Neuronal stem cell (in vitro differentiated cells): Measurements from ENCODE around the gene AKR1C4.

Source experiments
- DNase-seq: peaks from one replicate; pipeline ENCODE4 v3.0.0-alpha.2; 2013; ENCODE audit warnings: low spot score
- H2AFZ ChIP-seq: one replicate; pipeline ENCODE4 v1.6.1; 2013; ENCODE audit warnings: mild to moderate bottlenecking, low read length, inconsistent platforms
- H2AK5ac ChIP-seq: 2 replicates; pipeline ENCODE4 v1.6.1; 2013; ENCODE audit warnings: low read depth, mild to moderate bottlenecking, inconsistent platforms, low read length, moderate library complexity, mixed read lengths
- H2BK120ac ChIP-seq: 2 replicates; pipeline ENCODE4 v1.6.1; 2013; ENCODE audit warnings: low read depth, mild to moderate bottlenecking, inconsistent platforms, low read length, moderate library complexity, mixed read lengths
- H2BK12ac ChIP-seq: one replicate; pipeline ENCODE4 v1.6.1; 2013; ENCODE audit warnings: low read length, inconsistent platforms
- H2BK15ac ChIP-seq: 2 replicates; pipeline ENCODE4 v1.6.1; 2013; ENCODE audit warnings: mild to moderate bottlenecking, low read length, inconsistent platforms, mixed read lengths
- H2BK5ac ChIP-seq: one replicate; pipeline ENCODE4 v1.6.1; 2013; ENCODE audit warnings: inconsistent platforms, mild to moderate bottlenecking, low read length, moderate library complexity
- H3K14ac ChIP-seq: one replicate; pipeline ENCODE4 v1.6.1; 2013; ENCODE audit warnings: low read length, inconsistent platforms
- H3K18ac ChIP-seq: 2 replicates; pipeline ENCODE4 v1.6.1; 2013; ENCODE audit warnings: low read length, inconsistent platforms
- H3K23ac ChIP-seq: 2 replicates; pipeline ENCODE4 v1.6.1; 2013; ENCODE audit warnings: low read depth, mild to moderate bottlenecking, mixed read lengths, low read length, inconsistent platforms; ENCODE audit not compliant: poor library complexity
- H3K27ac ChIP-seq: replicated peaks from 3 replicates; pipeline ENCODE4 v1.5.1; 2013; ENCODE audit warnings: low read length, inconsistent platforms
- H3K27me3 ChIP-seq, 3 experiments: 2 replicates each; pipeline ENCODE4 v1.6.1; 2013; ENCODE audit warnings: low read length in 3 of 3, mild to moderate bottlenecking in 2 of 3, inconsistent platforms in 1 of 3, low read depth in 1 of 3, mixed read lengths in 1 of 3, moderate library complexity in 1 of 3; ENCODE audit not compliant: control insufficient read depth in 3 of 3, insufficient read depth in 3 of 3
- H3K36me3 ChIP-seq, 2 donors: replicated peaks in 1 of 2; 2 replicates each; pipeline ENCODE4 v1.6.1; 2013; ENCODE audit warnings: low read length in 2 of 2; ENCODE audit not compliant: control insufficient read depth in 2 of 2, insufficient read depth in 2 of 2
- H3K4ac ChIP-seq: 2 replicates; pipeline ENCODE4 v1.6.1; 2013; ENCODE audit warnings: inconsistent platforms, mild to moderate bottlenecking, low read length, moderate library complexity
- H3K4me1 ChIP-seq, 2 donors: 1 replicate in 1 of 2; 2 replicates in 1 of 2; pipeline ENCODE4 v1.6.1; 2013; ENCODE audit warnings: low read length in 2 of 2, low read depth in 1 of 2; ENCODE audit not compliant: control insufficient read depth in 2 of 2, insufficient read depth in 1 of 2
- H3K4me2 ChIP-seq: one replicate; pipeline ENCODE4 v1.6.1; 2013; ENCODE audit warnings: mild to moderate bottlenecking, low read length, inconsistent platforms; ENCODE audit not compliant: insufficient read depth, poor library complexity, severe bottlenecking
- H3K4me3 ChIP-seq, 2 donors: 2 replicates each; pipeline ENCODE4 v1.5.1; 2013; ENCODE audit warnings: low read length in 2 of 2, mild to moderate bottlenecking in 2 of 2, inconsistent platforms in 1 of 2, moderate library complexity in 1 of 2
- H3K79me1 ChIP-seq: one replicate; pipeline ENCODE4 v1.6.1; 2013; ENCODE audit warnings: low read depth, mild to moderate bottlenecking, inconsistent platforms, low read length, moderate library complexity
- H3K9ac ChIP-seq: one replicate; pipeline ENCODE4 v1.6.1; 2013; ENCODE audit warnings: mild to moderate bottlenecking, low read depth, low read length, inconsistent platforms; ENCODE audit not compliant: poor library complexity
- H3K9me3 ChIP-seq, 2 donors: replicated peaks in 1 of 2; 2 replicates each; pipeline versions ENCODE3 to v1.6.1; 2013; ENCODE audit warnings: low read length in 2 of 2, mild to moderate bottlenecking in 2 of 2, inconsistent platforms in 1 of 2, low read depth in 1 of 2, mixed read lengths in 1 of 2, moderate library complexity in 1 of 2; ENCODE audit not compliant: control insufficient read depth in 2 of 2, insufficient read depth in 1 of 2
- H4K8ac ChIP-seq: one replicate; pipeline ENCODE4 v1.6.1; 2013; ENCODE audit warnings: low read depth, mild to moderate bottlenecking, inconsistent platforms, low read length, moderate library complexity
- H4K91ac ChIP-seq: one replicate; pipeline ENCODE4 v1.6.1; 2013; ENCODE audit warnings: low read length, low read depth, mild to moderate bottlenecking, inconsistent platforms; ENCODE audit not compliant: poor library complexity

Gene AKR1C4

GRCh38 chr10:5268234-5268633 lies 71.6 kb downstream of the AKR1C4 start:
- Histone ChIP-seq H2AFZ (no peak overlapping the region), H3K4ac (no peak overlapping the region)

More at GRCh38 chr10:5268234-5268633, 71.6 kb downstream of the AKR1C4 start:
- Histone ChIP-seq H3K9ac (no peak overlapping the region), H3K79me1 (no peaks in the 10 kb centered on the region), H3K4me2 (no peak overlapping the region), H3K4me3 (no peak overlapping the region), H3K27ac (no peak overlapping the region), H3K9me3 (peaks cover 0 to 1% of the 10 kb centered on the region in 2 donors), H2BK120ac (no peak overlapping the region), H3K36me3 (no peaks in the 10 kb centered on the region), H3K4me1 (no peaks in the 10 kb centered on the region), H2BK12ac (no peak overlapping the region), H3K27me3 (no peaks in the 10 kb centered on the region), H4K8ac (no peak overlapping the region), H3K18ac (no peak overlapping the region), H2BK5ac (no peak overlapping the region), H3K14ac (no peak overlapping the region), H4K91ac (no peak overlapping the region), H3K23ac (no peak overlapping the region), H2AK5ac (no peak overlapping the region), H2BK15ac (no peak overlapping the region)
- no peak for DNase-seq
